K562 (cell line): ENCODE data around the gene MAD1L1.

Experiments used
- CTCF ChIP-seq, 3 experiments: IDR thresholded peaks in 2 of 3; conservative IDR thresholded peaks in 1 of 3; 2 replicates each; pipeline ENCODE4 v1.5.1; 2011 to 2012; ENCODE audit warnings: low read length in 3 of 3, mild to moderate bottlenecking in 3 of 3, control low read depth in 2 of 3, improper control_type of control experiment in 1 of 3, inconsistent platforms in 1 of 3, low read depth in 1 of 3, mixed read lengths in 1 of 3, moderate library complexity in 1 of 3; ENCODE audit not compliant: insufficient read depth in 2 of 3
- GABPA ChIP-seq: fragments of 200-800 bp; sonication (Bioruptor generic); conservative IDR thresholded peaks from 2 replicates; pipeline ENCODE4 v1.6.1; 2016; ENCODE audit warnings: low read depth, missing genetic modification characterization, missing compliant biosample characterization
- GABPB1 ChIP-seq: sonication (generic); formaldehyde crosslinking; IDR thresholded peaks from 2 replicates; pipeline ENCODE4 v1.8.0; 2022; ENCODE audit warnings: mild to moderate bottlenecking, missing genetic modification reagents

- TF ChIP-seq CTCF (IDR thresholded peaks at IDR 0.05 in 2 of 3, conservative IDR thresholded peaks at IDR 0.05 in 1 of 3; ENCODE audit: insufficient read depth in 2 of 3, low read depth in 1 of 3, low read length in 3 of 3) (no peak), GABPB1 (CRISPR knock-in tag) (no peak), GABPA (no peak)
Measured at GRCh38 chr7:2065528-2065927, 167.2 kb downstream of the MAD1L1 start.
